H1 (cell line): ENCODE measurements around the gene SOX6. TPM values are rescaled to one million over a fixed set of nuclear protein-coding genes. Genes with fewer than 3 reads are reported as not detected.

ENCODE experiments used
- CTCF ChIA-PET: fragments of 300-600 bp; sonication (Branson Sonifier 250); formaldehyde crosslinking; loops from one replicate; lab custom pipeline; 2021; ENCODE audit not compliant: partially characterized antibody; lab: Charles Lee
- POLR2A ChIA-PET: fragments of 300-600 bp; sonication (Branson Sonifier 250); formaldehyde crosslinking; loops from one replicate; lab custom pipeline; 2021; ENCODE audit warnings: inconsistent platforms; ENCODE audit not compliant: partially characterized antibody; lab: Charles Lee
- DNase-seq, 2 experiments: peaks; one replicate each; pipeline versions ENCODE4 v3.0.0 to v3.0.0-alpha.2; 2010 to 2022; ENCODE audit warnings: low spot score in 2 of 2, low read depth in 1 of 2, mixed read lengths in 1 of 2
- FAIRE-seq: peaks from 2 replicates; lab custom pipeline; 2011; peaks lifted over from hg19 to GRCh38; lab: Jason Lieb, UNC
- H2AFZ ChIP-seq: 2 replicates; pipeline ENCODE4 v1.8.1; 2012; ENCODE audit warnings: low read length, inconsistent platforms
- H2AK5ac ChIP-seq: 2 replicates; pipeline ENCODE4 v1.6.1; 2013; ENCODE audit warnings: low read depth, low read length
- H2BK120ac ChIP-seq: replicated peaks from 2 replicates; pipeline ENCODE3; 2013; ENCODE audit warnings: low read depth, low read length, inconsistent platforms
- H2BK12ac ChIP-seq: 2 replicates; pipeline ENCODE4 v1.6.1; 2013; ENCODE audit warnings: low read depth, low read length
- H2BK15ac ChIP-seq: 2 replicates; pipeline ENCODE4 v1.6.1; 2013; ENCODE audit warnings: low read length
- H2BK20ac ChIP-seq: 2 replicates; pipeline ENCODE4 v1.6.1; 2013; ENCODE audit warnings: low read length
- H2BK5ac ChIP-seq: 2 replicates; pipeline ENCODE4 v1.6.1; 2013; ENCODE audit warnings: low read depth, low read length
- H3K14ac ChIP-seq: 2 replicates; pipeline ENCODE4 v1.6.1; 2013; ENCODE audit warnings: inconsistent platforms; ENCODE audit not compliant: insufficient read length
- H3K18ac ChIP-seq: 2 replicates; pipeline ENCODE4 v1.6.1; 2013; ENCODE audit warnings: low read length; ENCODE audit errors: extremely low read depth
- H3K23ac ChIP-seq: 2 replicates; pipeline ENCODE4 v1.6.1; 2013; ENCODE audit warnings: inconsistent platforms; ENCODE audit not compliant: insufficient read length
- H3K23me2 ChIP-seq: 2 replicates; pipeline ENCODE4 v1.6.1; 2013; ENCODE audit warnings: low read depth, low read length
- H3K27ac ChIP-seq: 2 replicates; pipeline ENCODE4 v1.6.1; 2011; ENCODE audit warnings: low read depth, low read length, inconsistent platforms
- H3K27me3 ChIP-seq, 4 experiments: replicated peaks in 1 of 4; 1 replicate in 1 of 4; 2 replicates in 3 of 4; pipeline versions ENCODE4 v1.6.1 to v1.8.1; 2011 to 2013; ENCODE audit warnings: low read length in 3 of 4, mild to moderate bottlenecking in 3 of 4, inconsistent platforms in 2 of 4, mixed read lengths in 2 of 4, moderate library complexity in 1 of 4; ENCODE audit not compliant: control insufficient read depth in 3 of 4, insufficient read depth in 3 of 4; ENCODE audit errors: extremely low read depth in 1 of 4
- H3K36me3 ChIP-seq, 4 experiments: 2 replicates each; pipeline versions ENCODE4 v1.6.1 to v1.8.1; 2011 to 2013; ENCODE audit warnings: mild to moderate bottlenecking in 4 of 4, low read length in 3 of 4, moderate library complexity in 2 of 4, control low read depth in 1 of 4, inconsistent platforms in 1 of 4; ENCODE audit not compliant: insufficient read depth in 4 of 4, control insufficient read depth in 2 of 4
- H3K4ac ChIP-seq: replicated peaks from 2 replicates; pipeline ENCODE3; 2013; ENCODE audit warnings: low read length, low read depth, mixed read lengths, inconsistent platforms; ENCODE audit not compliant: insufficient read length
- H3K4me1 ChIP-seq, 4 experiments: replicated peaks in 1 of 4; 1 replicate in 1 of 4; 2 replicates in 3 of 4; pipeline versions ENCODE4 v1.6.1 to v1.8.1; 2011 to 2013; ENCODE audit warnings: low read length in 3 of 4, inconsistent platforms in 2 of 4, mixed read lengths in 1 of 4; ENCODE audit not compliant: insufficient read depth in 4 of 4, control insufficient read depth in 3 of 4
- H3K4me2 ChIP-seq, 2 experiments: 2 replicates each; pipeline versions ENCODE4 v1.6.1 to v1.8.1; 2011 to 2013; ENCODE audit warnings: low read depth in 2 of 2, low read length in 2 of 2, control low read depth in 1 of 2, inconsistent platforms in 1 of 2, mild to moderate bottlenecking in 1 of 2; ENCODE audit not compliant: insufficient read depth in 1 of 2
- H3K4me3 ChIP-seq, 4 experiments: fragments of 200-600, 300-600 bp in 1 of 4; sonication (generic), shearing (Covaris generic), sonication (Bioruptor Twin) in 1 of 4; 2 replicates each; pipeline versions ENCODE4 v1.5.1 to v1.8.1; 2011 to 2016; ENCODE audit warnings: low read length in 4 of 4, low read depth in 3 of 4, control low read depth in 2 of 4, inconsistent platforms in 2 of 4, mild to moderate bottlenecking in 2 of 4, mixed read lengths in 1 of 4, moderate library complexity in 1 of 4; ENCODE audit not compliant: insufficient read depth in 2 of 4; ENCODE audit errors: extremely low read depth in 1 of 4
- H3K56ac ChIP-seq: replicated peaks from 2 replicates; pipeline ENCODE3; 2013; ENCODE audit warnings: low read depth, mild to moderate bottlenecking, mixed read lengths, low read length, inconsistent platforms; ENCODE audit not compliant: insufficient read length
- H3K79me1 ChIP-seq: 2 replicates; pipeline ENCODE4 v1.6.1; 2013; ENCODE audit warnings: low read depth, low read length, control low read depth
- H3K79me2 ChIP-seq, 2 experiments: 2 replicates each; pipeline versions ENCODE4 v1.6.1 to v1.8.1; 2012 to 2013; ENCODE audit warnings: low read length in 2 of 2, mild to moderate bottlenecking in 2 of 2, inconsistent platforms in 1 of 2; ENCODE audit not compliant: insufficient read depth in 2 of 2, control insufficient read depth in 1 of 2
- H3K9ac ChIP-seq, 4 experiments: replicated peaks in 1 of 4; 1 replicate in 1 of 4; 2 replicates in 3 of 4; pipeline versions ENCODE4 v1.6.1 to v1.8.1; 2011 to 2013; ENCODE audit warnings: low read depth in 3 of 4, low read length in 3 of 4, control low read depth in 2 of 4, mild to moderate bottlenecking in 2 of 4, moderate library complexity in 2 of 4, inconsistent platforms in 1 of 4; ENCODE audit errors: extremely low read depth in 1 of 4
- H3K9me3 ChIP-seq, 2 experiments: 2 replicates each; pipeline versions ENCODE4 v1.6.1 to v1.8.1; 2012 to 2013; ENCODE audit warnings: mild to moderate bottlenecking in 2 of 2, moderate library complexity in 2 of 2, control low read depth in 1 of 2, inconsistent platforms in 1 of 2, low read depth in 1 of 2, low read length in 1 of 2, mixed read lengths in 1 of 2; ENCODE audit not compliant: insufficient read depth in 2 of 2
- H4K20me1 ChIP-seq, 2 experiments: replicated peaks in 1 of 2; 2 replicates each; pipeline versions ENCODE3 to v1.8.1; 2011 to 2013; ENCODE audit warnings: inconsistent platforms in 2 of 2, low read length in 2 of 2, mild to moderate bottlenecking in 1 of 2; ENCODE audit not compliant: insufficient read depth in 2 of 2, control insufficient read depth in 1 of 2
- H4K5ac ChIP-seq: 2 replicates; pipeline ENCODE4 v1.6.1; 2013; ENCODE audit warnings: low read length, low read depth, mixed read lengths, inconsistent platforms; ENCODE audit not compliant: insufficient read length
- H4K8ac ChIP-seq: 2 replicates; pipeline ENCODE4 v1.8.0; 2013; ENCODE audit warnings: mild to moderate bottlenecking, moderate library complexity, low read length, inconsistent platforms; ENCODE audit not compliant: insufficient read depth; ENCODE audit errors: extremely low read depth
- H4K91ac ChIP-seq: replicated peaks from 2 replicates; pipeline ENCODE3; 2013; ENCODE audit warnings: low read length, mixed read lengths, inconsistent platforms; ENCODE audit not compliant: insufficient read length
- CBX5 ChIP-seq: fragments of 300-800, 300-1000 bp; sonication (generic); IDR thresholded peaks from 2 replicates; pipeline ENCODE4 v1.7.1; 2016; ENCODE audit warnings: antibody characterized with exemption, low read length, low read depth
- CHD1 ChIP-seq: IDR thresholded peaks from 2 replicates; pipeline ENCODE4 v1.6.1; 2012; ENCODE audit warnings: low read depth, low read length, improper control_type of control experiment
- GABPA ChIP-seq: IDR thresholded peaks from 2 replicates; pipeline ENCODE4 v1.6.1; 2011; ENCODE audit warnings: mild to moderate bottlenecking, low read length, moderate library complexity, borderline replicate concordance; ENCODE audit not compliant: insufficient read depth
- KDM1A ChIP-seq: fragments of 200-600, 300-600 bp; sonication (generic); IDR thresholded peaks from 2 replicates; pipeline ENCODE4 v1.7.1; 2016; ENCODE audit warnings: mild to moderate bottlenecking, low read length, borderline replicate concordance
- POLR2A ChIP-seq, 2 experiments: IDR thresholded peaks; 1 replicate in 1 of 2; 2 replicates in 1 of 2; pipeline ENCODE4 v1.6.1; 2011; ENCODE audit warnings: low read depth in 2 of 2, low read length in 2 of 2, mild to moderate bottlenecking in 2 of 2; ENCODE audit errors: control extremely low read depth in 1 of 2
- RBBP5 ChIP-seq: IDR thresholded peaks from 2 replicates; pipeline ENCODE4 v1.7.1; 2012; ENCODE audit warnings: low read depth, mild to moderate bottlenecking, inconsistent platforms, low read length, moderate library complexity, borderline replicate concordance
- SIRT6 ChIP-seq: IDR thresholded peaks from one replicate; pipeline ENCODE4 v1.7.1; 2012; ENCODE audit warnings: low read length, inconsistent platforms
- SP2 ChIP-seq: IDR thresholded peaks from 2 replicates; pipeline ENCODE4 v1.6.1; 2012; ENCODE audit warnings: mild to moderate bottlenecking, low read length, inconsistent platforms
- SP4 ChIP-seq: IDR thresholded peaks from 2 replicates; pipeline ENCODE4 v1.6.1; 2012; ENCODE audit warnings: low read length, inconsistent platforms
- TAF1 ChIP-seq: IDR thresholded peaks from 2 replicates; pipeline ENCODE4 v1.6.1; 2011; ENCODE audit warnings: mild to moderate bottlenecking, low read depth, low read length
- WGBS, 2 experiments: shearing (Covaris generic) in 1 of 2; methylation state at CpG; one replicate each; pipeline versions ENCODE4 v1.1.6 to v1.1.7; 2013 to 2015; ENCODE audit warnings: low lambda C conversion rate in 2 of 2, mixed read lengths in 2 of 2, inconsistent platforms in 1 of 2, low coverage in 1 of 2, missing lambda C conversion rate in 1 of 2; ENCODE audit not compliant: insufficient replicate concordance in 2 of 2, insufficient coverage in 1 of 2, insufficient read length in 1 of 2; ENCODE audit errors: extremely low coverage in 1 of 2, missing lambda C conversion rate in 1 of 2; 5-methylcytosine and 5-hydroxymethylcytosine counted together
- polyA plus RNA-seq, 7 experiments: library from polyadenylated mRNA; depleted of rRNA in 3 of 7; stranded (reverse) in 5 of 7; unstranded in 2 of 7; fragments of >200 nt in 5 of 7; fragments of 200-250 nt in 2 of 7; gene quantifications; 1 replicate in 5 of 7; 2 replicates in 1 of 7; 4 replicates in 1 of 7; pipeline versions ENCODE4 v1.2.1 to v1.2.3, GENCODE V29; 2011 to 2013; ENCODE audit warnings: missing spikeins in 2 of 7, mixed read lengths in 2 of 7
- total RNA-seq: library from RNA; stranded (reverse); fragmentation: NEBNext Ultra II Directional; extraction: Animal tissue kit (Norgen Biotek cat#: 25700); gene quantifications from 2 replicates; pipeline ENCODE4 v1.2.1, GENCODE V29; 2021

The SOX6 gene
- total and polyA plus RNA-seq, 2 of the 8 experiments (the other 6 are each of a cell fraction or from before 2014, with no cell fraction given): 0.09 TPM; not detected in 1

DNA sequence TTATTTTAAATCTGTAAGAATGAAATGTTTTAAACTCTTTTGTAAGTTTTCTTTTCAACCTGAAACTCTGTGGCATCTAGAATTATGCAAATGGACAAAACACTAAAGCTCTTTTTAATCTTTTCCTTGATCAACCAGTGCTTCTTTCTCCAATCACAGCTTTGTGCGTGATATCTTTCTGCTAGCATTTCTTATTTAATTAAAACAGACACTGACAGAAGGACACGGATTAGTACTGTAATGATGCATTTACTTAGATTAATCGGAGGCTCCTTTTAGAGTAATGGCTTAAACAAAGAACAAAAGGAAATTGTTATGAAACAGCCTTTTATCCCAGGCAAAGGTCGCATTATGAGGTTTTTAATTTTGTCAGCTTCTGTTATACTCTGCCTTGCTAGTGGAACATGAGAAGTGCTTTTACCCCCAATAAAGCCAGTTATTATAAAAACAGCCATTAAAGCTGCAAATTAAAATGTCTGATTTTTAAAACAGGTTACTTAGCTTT is 48.5 kb upstream of the SOX6 start:
- Histone ChIP-seq H4K91ac (no peak overlapping the region), H2BK12ac (no peak overlapping the region), H3K9ac (no peak overlapping the region), H2AFZ (no peak overlapping the region), H3K14ac (no peak overlapping the region), H2BK5ac (no peak overlapping the region), H3K4ac (no peak overlapping the region), H3K36me3 (no peaks in the 10 kb centered on the region), H3K18ac (no peak overlapping the region), H3K79me2 (no peaks in the 10 kb centered on the region), H3K4me1 (peaks cover 0 to 3% (median 0%) of the 10 kb centered on the region in 4 experiments; a peak in 1 of 7 replicates), H4K5ac (no peak overlapping the region), H2BK120ac (no peak overlapping the region), H2BK15ac (no peak overlapping the region), H3K56ac (no peak overlapping the region), H2BK20ac (no peak overlapping the region), H3K23ac (no peak overlapping the region), H3K9me3 (no peaks in the 10 kb centered on the region), H3K27ac (no peak overlapping the region), H3K23me2 (no peaks in the 10 kb centered on the region), H3K27me3 (peaks cover 40 to 92% (median 68%) of the 10 kb centered on the region in 4 experiments), H4K8ac (no peak overlapping the region), H3K4me3 (no peak overlapping the region), H3K4me2 (no peak overlapping the region), H3K79me1 (no peaks in the 10 kb centered on the region), H4K20me1 (peaks cover 4 to 5% of the 10 kb centered on the region in 2 experiments), H2AK5ac (no peak overlapping the region)
- WGBS, 2 experiments: 43% methylated on average over 4 of the region's 4 CpGs; no CpG with 5 or more reads in 1 of the 2 experiments
- TF ChIP-seq POLR2A (IDR thresholded peaks at IDR 0.05; ENCODE audit: control extremely low read depth in 1 of 2, low read depth in 2 of 2, low read length in 2 of 2): no peak
- no peak for TF ChIP-seq SIRT6
- TF ChIP-seq RBBP5: no peak
- TF ChIP-seq CHD1: no peak
- TF ChIP-seq SP4: no peak
- TF ChIP-seq GABPA: no peak
- no peak for TF ChIP-seq SP2
- TF ChIP-seq KDM1A: no peak
- no peak for TF ChIP-seq TAF1
- TF ChIP-seq CBX5: no peak
- ChIA-PET CTCF (interaction anchor here (0.9 kb wide), 1 partner anchor 227 kb away, joined by 4 read pairs; no protein-coding TSS in a partner anchor), POLR2A (no interaction called here)
- DNase-seq (no peak), FAIRE-seq (no peak)
